Measurements from ENCODE around the gene LTBP2.

GRCh38 chr14:74574706-74575105 is 37.3 kb downstream of the LTBP2 start:
- no peak for TF ChIP-seq POLR2A (IDR thresholded peaks at IDR 0.05)
- TF ChIP-seq CTCF (IDR thresholded peaks at IDR 0.05): no peak

Measured in thyroid gland (tissue), 4 donors.